GM19351 (cell line): ENCODE measurements around the gene GREM1.

Experiments used
- ATAC-seq: cut with Tn5 transposase; IDR thresholded peaks from one replicate; pipeline ENCODE4 v1.9.1; 2021; ENCODE audit warnings: mild to moderate bottlenecking, moderate library complexity; ENCODE audit not compliant: unreplicated experiment

Gene GREM1

DNA sequence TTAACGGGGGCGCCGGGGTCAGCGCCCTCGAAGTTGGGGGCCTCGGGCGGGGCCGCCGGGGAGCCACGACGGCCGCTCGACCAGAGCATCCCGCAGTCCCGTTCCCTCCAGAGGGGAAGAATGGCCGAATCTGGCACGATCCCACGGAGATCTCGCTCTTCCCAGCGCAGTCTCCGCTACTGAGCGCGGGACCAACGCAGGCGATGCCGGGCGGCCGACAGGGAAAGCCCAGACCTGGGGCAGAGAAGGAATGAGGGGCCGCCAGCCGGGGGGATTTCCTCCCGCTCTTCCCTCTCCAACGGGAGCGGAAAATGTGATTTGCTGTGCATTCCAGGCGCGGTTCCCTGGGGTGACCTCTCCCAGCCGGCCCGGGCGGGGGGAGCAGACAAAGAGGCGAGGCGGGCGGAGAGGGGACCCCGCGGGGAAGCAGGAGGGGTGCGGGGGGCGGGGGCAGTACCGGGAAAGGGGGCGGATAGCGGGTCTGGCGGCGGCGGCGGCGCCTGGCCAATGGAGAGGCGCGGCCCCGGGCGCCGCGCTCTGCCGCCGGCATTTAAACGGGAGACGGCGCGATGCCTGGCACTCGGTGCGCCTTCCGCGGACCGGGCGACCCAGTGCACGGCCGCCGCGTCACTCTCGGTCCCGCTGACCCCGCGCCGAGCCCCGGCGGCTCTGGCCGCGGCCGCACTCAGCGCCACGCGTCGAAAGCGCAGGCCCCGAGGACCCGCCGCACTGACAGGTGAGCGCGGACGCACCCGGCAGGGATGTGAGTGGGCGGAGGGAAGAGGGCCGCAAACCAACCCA lies at the start of gene GREM1:
TSS of gene GREM1 (plus strand) at position 579 of the 801 bp plus-strand sequence. CDS start 12,687 bp downstream, outside the sequence.
- ATAC-seq, result no peak

DNA sequence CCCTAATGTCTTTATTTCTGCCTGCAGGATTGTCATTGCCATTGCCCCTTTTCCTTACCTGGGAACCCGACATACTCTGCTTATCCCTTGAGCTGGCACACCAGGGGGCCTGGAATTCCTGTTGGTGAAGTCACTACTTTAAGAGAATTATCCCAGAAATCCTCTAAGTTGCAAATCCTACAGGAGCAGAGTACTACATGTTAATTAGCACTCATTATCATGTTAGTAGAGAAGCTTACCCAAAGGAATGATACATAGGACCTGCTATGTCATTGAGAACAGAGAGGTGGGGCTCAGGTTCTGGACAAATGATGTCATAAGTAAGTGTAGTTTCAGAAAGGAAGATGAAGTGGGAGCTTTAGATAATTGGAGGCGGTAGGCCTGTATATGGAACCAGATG lies 48.9 kb upstream of the GREM1 start:
- ATAC-seq, result no peak

DNA sequence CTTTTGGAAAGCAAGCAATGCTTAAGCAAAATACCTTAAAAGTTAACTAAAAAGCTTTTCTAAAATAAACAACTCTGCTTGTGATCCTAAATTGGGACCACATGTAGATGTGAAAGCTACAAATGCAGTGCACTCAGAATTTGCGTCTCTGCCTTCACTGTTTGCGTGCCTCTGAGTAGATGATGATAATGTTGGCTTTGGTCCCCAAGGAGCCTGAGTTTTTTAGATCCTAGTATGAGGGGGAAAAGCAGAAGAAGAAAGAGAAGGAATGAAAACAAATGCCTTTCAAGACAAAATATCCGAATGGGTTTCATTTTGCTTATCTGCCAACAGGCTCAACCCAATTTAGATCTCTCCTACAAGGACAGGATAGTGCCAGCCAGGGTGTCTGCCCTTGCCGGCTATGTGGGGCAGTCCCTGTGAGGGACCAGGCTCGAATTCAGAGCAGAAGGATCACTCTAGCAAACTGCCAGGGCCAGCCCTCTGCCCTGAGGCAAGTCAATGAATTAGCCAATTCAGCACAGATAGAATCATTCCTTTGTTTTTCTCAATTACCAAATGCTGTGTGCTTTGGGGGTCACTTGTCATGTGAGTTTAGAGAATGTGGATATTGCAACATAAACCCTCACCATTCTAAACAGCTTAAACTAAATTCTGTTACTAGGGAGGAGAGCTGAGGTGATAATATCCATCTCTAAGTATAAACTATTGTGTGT lies 47.8 kb upstream of the GREM1 start:
- ATAC-seq, result no peak

DNA sequence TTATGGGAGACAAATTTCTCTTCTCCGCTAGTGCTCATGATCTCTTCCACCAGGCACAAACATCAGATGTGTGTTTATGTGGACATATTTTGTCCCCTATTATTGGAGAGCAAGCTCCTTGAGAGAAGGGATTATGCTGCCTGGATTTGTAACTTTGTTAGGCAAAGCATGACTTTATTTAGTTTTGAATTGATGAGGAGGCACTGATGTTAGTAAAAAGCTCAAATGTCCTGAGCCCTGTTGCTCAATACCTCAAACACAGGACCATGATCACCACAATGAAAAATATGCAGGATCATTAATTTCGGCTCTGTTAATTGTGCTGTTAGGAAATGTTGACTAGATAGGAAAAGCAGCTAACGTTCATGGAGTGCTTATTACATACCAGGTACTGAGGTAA lies 47.2 kb upstream of the GREM1 start:
- ATAC-seq, result no peak

DNA sequence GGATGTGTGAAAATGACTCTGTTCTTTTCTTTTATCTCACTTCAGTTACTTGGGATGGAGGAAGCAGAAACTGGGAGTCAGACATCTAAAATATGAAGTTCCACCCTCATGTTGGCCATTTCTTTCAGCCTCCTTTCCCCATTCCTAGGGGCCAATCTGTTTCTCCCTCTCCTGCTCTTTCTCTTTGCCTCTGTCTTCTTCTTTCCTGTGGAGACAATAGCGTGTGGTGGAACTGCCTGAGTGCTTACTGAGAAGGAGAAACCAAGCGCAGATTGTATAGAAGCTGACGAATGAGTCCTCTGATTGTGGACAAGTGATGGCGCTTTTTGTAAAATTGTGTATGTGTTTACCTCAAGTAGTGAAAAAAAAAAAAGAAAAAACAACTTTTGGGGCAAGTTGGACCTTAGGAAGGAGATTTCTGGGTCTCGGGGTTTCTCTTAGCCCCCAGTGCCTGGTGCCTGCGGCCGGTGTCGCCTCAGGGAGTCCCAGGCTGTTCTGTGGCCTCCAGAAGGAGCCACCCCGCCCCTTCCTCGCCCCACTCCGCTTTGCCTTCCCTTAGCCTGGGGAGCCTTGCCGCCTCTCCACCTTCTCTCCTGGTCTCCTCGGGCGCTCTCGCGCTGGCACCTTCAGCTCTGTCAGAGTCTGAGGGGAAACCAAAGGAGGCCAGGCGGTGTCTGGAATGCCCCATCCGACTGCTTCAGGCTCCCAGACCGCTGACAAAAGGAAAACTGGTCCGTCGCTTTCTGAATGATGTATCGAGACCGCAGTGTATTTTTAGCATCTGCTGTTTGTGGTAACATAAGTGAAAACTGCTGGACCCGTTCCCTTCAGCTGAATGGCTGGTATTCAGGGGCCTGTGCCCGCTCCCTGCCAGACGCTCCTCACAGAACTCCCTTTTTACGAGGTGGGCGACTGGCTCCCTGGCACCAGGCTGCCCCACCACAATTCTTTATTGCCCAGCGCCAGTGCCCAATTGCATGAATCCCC lies 46.2 kb upstream of the GREM1 start:
- ATAC-seq, result no peak

DNA sequence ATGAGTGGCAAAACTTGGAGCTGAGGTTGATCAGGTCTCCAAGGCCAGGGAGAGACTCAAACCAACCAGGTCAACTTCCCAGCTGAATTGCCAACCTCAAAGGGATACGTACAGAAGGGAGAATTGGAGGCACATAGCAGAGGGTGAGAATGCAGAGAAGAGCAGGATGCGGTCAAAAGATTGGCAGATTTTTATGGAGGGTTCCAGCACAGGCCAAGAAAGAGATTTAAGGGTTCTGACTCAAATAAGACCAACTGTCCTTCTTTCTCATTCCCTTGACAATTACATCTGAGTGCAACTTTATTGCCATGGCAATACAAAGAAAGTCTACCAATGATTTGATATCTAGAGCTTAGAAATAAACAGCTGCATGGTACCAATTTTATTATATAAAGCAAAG lies 43.1 kb upstream of the GREM1 start:
- no peak for ATAC-seq

DNA sequence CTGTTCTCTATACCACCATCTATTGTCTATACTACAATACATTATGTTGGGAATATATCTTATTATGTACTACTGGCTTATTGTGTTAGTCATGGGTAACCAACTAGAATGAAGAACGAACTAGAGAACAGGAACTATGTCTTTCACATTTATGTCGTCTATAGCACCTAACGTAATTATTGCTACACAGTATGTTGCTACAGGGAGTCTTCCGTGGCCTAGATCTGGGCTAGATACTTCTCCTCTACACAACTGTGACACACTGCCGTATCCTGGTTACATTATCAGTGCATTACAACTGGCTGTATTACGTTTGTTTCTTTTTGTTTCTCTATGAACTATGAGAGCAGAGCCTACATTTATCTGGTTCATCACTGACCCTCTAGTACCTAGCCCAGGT lies 42.3 kb upstream of the GREM1 start:
- no peak for ATAC-seq

DNA sequence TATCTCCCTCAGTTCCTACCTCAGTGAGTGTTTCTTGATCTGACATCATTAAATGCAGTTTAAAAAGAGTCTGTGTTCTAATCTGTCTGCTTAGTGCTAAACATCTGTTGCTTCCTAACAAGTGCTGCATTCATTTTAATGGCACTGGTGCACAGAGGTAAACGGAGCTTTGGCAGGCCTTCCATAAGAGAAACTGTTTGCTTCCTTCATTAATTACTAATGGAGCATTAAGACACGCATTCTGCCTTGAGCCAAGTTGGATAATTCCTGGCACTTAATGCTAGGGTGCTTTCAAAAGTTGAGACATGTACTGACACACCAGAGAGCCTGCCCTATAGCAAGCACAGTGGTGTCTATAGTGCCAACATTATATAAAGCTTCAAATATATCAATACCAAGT lies 41.6 kb upstream of the GREM1 start:
- ATAC-seq, result no peak

DNA sequence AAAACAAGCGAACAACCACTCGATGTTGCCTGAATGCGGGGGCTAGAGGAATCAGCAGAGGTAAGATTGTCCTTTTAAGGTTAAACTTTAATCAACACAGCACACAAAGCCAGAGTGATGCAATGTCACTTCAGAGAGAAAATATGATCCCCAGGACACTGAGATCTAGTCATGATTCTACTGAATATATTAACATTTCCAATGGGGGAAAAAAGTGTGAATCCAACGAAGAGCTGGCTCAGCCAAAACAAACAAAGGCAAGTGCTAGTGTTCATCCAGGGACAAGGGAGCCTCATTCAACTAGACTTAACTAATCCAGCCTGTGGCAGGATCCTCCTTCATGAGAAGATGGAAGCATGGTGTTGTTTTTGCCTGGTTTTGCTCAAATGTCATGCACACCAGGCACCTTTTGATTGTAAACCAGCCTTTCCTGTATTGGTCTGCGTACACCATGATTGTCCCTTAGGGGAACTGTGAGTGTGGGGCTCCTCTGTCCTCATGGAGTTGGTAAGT lies 40.5 kb upstream of the GREM1 start:
- ATAC-seq, result no peak

DNA sequence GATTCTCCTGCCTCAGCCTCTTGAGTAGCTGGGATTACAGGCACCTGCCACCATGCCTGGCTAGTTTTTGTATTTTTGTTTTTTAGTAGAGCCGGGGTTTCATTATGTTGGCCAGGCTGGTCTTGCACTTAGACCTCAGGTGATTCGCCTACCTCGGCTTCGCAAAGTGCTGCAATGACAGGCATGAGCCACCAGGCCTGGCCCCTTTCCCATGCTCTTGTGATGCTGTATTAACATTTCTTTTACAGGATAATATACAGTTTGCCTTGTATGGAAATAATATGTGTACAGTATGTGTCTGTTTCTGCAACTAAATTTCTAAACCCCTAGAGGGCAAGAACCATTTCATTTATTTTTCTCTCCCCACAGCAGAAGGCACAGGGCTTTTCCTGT lies 38.5 kb upstream of the GREM1 start:
- no peak for ATAC-seq

DNA sequence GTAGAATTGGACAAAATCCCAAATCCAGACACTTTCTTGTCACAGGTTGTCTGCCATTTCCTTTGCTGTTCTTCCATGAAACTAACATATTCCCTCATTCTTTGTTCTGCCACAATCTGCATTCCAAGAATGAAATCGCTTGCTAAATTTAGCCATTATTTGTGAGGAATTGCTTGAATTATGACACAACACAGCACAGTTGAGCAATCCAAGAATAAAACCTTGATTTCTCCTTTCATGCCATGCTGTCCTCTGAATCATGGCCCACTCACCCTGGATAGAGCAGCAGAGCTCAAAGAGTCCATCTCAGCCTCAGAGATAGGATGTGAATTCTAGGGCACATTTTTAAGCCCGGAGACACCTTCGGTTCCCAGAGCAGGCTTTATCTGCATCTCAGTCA lies 35.2 kb upstream of the GREM1 start:
- ATAC-seq, result no peak

DNA sequence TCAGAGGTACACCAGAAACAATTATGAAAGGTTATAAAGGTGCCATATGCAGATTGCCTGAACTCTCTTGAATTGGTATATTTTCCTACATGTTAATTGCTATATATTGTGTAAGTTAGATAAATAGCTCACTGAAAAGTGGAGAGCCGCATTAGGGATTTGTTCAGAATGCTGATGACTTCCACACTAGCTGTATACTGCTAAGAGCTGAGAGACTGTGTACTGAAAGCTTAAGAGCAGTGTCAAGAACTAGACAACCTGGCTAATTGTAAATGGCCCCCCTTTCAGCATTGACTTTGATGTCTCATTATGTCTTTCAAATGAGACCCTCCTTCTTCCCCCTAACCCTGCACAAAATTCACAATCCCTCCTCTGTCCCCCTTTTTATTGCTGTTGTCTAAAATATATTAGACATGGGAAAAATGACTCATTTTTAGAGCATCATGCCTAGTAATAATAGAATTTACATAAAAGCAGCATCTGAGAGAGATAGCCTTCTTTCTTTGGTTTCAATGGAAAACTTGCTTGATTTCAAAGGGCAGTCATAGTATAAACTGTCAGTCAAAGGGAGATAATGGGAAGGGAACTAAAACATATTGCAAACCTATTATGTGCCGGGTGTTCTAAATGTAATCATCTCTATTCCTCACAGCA lies 34.7 kb upstream of the GREM1 start:
- ATAC-seq, result no peak

DNA sequence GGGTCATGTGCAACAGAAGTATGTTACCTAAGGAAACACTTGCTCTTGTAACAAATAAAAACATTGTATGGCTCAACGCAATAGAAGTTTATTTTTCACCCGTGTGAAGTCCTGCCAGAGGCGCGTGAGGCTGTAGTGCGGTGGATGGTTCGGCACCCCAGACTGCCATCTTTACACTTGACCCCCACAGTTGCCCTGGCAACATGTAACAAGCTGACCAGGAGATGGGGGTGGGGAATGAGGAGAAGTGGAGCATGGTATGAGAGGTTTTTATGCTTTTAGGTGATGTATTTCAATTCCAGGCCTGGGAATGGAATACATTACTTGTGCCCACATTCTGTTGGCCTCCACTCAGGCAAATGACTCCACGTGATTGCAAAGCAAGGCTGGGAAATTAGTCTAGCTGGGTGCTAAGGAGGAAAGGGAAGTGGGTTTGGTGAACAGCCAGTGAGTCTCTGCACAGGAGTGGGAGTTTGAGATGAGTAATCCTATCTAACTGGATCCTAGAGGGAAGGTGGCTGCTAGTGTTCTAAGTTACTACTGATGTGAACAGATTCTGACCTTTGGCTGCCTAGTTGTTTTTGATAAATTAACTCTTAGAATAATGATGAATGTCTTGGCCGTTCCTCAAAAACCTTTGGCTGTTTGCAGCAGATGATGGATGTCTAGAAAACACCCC lies 33.8 kb upstream of the GREM1 start:
- no peak for ATAC-seq

DNA sequence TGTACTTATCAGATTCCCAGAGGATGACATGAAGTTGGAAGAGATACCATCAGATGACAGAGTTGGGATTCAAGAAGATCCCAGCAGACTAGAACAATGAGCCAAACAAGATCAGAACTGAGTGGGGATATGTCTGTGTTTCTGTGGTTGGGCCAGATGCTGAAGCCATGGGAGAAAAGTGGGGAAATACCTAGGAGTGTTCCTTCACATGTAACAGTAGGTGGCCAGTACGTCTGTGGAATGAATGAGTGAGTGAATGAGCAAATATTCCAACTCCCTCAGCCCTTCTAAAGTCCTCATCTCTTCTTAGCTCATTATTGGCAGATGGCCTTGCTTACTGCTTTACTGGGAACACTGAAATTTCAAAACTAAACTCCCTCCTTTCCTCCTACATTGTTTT lies 32.2 kb upstream of the GREM1 start:
- no peak for ATAC-seq

DNA sequence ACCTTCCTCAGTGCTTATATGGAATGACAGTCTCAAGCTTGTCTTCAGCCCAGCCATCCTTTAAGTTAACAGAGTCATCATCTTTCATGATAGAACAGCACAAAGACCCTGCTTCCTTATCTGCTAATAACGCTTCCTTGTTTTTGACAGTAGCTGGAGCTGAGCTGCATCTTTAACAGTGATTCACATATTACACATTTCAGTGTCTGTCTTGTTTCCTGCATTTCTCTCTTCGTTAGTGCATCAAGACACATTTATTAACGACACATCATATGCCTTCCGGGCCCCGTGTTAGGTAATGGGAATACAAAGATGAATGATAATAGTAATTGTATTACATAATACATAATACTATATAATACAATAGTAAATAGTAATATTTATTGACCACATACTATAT lies 30.2 kb upstream of the GREM1 start:
- no peak for ATAC-seq

DNA sequence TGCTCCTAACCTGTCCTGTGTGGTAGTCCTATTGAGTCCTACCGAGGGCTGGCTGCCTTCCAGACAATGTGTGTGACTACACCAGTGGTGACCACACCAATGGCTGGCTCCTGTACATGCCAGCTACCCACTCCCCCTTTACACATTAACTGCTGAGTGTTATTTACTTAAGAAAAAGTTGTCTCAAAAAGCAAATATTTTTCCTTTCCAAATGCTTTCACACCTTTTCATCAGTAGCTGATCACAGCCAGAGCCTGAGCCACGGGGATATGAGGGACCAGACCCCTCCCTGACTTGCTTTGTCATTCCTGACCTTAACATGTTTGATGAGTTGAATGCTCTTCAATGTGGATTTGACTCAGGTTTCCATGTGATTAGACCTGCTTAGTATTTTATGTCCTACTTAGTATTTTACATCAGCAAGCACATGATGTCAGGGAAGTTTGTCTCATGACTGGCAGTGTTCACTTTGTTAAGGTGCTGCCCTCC lies 29.6 kb upstream of the GREM1 start:
- no peak for ATAC-seq

DNA sequence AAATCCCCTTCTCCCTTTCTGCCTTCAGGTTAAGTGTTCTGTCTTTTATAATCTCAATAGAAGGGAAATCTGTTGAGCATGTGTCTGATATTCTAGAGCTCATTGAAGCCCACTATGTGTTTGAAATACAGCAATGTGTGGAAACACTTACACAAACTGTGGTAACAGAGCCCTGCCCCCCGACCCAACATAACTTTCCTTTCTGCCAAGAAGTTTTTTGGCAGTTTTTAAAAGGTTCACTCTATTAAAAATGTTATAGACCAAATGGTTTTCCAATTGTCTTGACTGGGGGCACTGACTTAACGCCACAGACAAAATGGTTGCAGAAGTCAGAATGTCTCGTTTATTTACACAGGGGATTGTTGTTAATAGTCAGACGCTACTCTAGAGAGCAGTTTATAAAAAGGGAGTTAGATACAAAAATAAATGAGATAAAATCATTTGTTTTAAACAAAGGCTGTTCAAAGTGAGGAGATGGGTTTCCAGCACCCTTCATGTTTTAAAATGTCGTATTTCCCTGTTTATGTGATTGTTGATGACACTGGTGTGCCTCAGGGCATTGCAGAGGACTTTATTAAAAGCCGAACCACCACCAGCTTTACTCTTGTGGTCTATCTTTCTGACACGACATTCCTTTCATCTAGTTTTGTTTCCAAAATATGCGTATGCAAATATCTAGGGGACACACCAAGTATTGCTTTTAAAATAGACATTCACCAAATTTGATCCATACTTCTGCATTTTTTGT lies 26.7 kb upstream of the GREM1 start:
- ATAC-seq, result no peak

DNA sequence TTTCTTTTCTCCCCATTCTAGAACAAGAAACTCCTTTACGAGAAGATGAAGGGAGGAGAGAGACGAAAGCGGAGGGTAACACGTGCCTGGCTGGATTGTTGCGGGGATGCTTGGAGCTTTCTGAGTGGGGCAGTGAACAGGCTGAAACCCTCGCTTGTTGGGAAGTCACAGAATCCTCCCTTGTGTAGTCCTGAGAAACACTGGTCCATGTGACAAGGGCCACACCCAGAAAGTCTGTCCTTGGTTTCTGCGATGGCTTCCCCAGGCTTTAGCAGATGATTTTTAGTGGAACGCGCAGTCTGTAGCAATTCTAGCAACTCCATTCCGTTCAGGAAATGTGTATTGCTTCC lies 26.1 kb upstream of the GREM1 start:
- ATAC-seq, result no peak

DNA sequence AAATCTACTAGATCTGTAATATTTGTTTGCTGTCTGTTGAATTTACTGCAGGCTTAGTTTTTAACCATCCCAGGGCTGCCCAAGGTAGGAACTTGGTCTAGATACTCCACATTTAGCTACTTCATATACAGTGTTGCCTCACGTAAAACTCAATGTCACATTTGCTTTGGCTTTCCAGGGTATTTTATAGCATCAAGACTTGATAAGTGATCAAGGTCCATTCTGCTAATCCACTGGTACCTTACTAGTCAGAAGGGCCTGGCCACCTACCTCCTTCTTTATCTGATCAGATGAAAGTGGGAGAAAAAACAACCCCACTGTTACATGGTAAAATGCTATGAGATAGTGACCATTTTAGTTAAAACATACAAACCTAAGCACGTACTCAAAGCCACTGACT lies 25.5 kb upstream of the GREM1 start:
- no peak for ATAC-seq
